HUDEP-2 (cell line): ENCODE results near the gene LMNA.
"Not testable (repeated sequence)": the region's sequence is repeated elsewhere in the genome, so short reads cannot be mapped to it uniquely, and the experiment has no call there.

Source experiments
- DNase-seq, 76 experiments: peaks; one replicate each; lab custom pipeline; 2025; ENCODE audit not compliant: unreplicated experiment in 76 of 76; lab: John Stamatoyannopoulos, UW

The LMNA gene

DNA sequence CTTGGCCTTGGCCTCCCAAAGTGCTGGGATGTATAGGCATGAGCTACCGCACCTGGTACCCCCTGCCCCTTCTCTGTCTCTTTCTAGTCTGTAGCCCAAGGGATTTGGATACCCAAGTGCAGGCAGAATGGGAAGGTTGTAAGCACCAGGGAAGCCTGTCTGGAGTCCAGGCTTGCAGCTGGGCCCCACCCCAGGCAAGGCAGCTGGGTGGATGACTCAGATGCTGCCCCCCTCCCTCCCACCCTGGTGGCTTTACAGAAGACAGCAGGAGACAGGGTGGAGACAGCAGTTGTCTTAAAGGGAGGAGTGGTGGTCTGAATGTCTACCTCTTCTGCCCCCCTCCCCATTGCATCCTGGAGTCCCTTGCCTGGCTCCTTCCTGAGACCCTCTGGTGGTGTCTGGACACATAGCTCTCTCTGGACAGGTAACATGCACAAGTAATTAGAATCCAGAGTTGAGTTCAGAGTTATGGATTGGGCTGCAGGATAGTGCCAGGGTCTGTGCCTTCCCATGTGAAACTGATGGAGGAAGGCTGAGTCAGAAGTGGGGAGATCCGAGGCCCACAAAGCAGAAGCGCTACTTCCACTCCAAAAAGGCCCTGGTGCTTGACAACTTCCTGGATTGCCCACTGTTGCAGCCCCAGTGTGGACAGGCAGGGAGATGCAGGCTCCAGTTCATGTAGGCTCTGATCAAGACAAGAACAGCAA lies 5.1 kb downstream of the LMNA start:
- DNase-seq = peak in 50 of 76 experiments; percentile 16 to 65 (median 42)

- no peak for DNase-seq
Observed at GRCh38 chr1:156120318-156120717, 5.8 kb downstream of the LMNA start.

GRCh38 chr1:156121005-156121404 lies 6.5 kb downstream of the LMNA start:
- DNase-seq = peak in 1 of 76 experiments; percentile 18

DNA sequence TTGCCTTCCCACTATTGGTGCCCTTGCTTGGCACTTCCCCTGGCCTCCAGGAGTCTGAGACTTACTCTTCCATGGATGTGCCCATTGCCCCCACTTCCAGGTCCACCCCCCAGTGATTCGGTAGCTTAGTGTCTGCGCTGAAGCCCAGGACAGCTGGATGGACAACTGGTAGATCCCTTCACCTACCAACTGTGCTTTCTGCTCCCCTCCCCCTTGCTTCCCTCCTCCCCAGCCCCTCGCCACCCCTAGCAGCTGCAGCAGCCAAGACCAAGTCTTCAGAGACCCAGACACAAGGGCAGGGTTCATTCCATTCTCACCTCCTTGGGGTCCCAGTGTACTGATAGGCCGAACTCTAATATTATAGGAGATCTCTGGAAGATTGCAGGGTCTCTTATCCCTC lies 6.9 kb downstream of the LMNA start:
- no peak for DNase-seq

- no peak for DNase-seq
Observed at GRCh38 chr1:156122086-156122485, 7.6 kb downstream of the LMNA start.

DNA sequence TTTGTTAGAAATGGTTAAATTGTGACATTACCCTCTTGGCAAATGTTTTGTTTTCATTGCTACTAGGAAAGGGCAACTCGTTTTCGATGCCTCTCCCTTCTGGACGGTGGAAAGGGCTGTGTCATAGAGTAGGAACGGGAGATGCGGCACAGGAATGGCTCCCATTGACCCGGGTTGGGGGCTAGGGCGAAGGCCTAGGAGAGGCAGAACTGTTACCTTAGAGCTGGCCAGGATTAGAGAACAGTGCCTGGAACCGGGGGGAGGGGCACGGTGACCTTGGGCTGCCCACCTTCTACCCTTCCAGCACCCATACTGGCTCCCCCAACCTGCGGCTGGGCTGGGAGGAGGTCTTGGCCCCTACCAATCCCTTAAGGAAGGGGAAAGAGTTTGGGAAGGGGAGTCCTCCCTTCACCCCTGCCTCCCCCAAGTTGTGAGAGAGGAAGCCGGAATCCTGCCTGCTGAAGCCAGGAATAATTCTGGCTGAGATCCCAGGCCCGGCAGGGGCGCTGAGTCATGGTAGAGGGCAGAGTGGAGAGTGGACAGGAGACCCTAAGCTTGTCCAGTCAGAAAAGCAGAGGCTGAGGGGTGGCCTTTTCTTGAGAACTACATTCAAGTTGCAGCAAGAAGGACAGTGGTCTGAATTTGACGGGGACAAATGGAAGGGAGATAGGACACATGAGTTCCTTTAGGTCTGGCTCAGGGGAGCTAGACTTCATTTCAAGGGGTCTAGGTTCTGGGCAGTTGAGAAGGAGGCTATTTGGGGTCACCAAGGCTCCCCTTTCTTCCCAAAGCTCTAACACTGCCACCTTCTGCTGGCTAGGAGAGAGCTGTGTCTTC lies 8.2 kb downstream of the LMNA start:
- DNase-seq = peak in 3 of 76 experiments; percentile 20 to 55 (median 42)

GRCh38 chr1:156123356-156124196 lies 9.1 kb downstream of the LMNA start:
- DNase-seq = peak in 74 of 76 experiments; percentile 24 to 86 (median 75)

GRCh38 chr1:156124557-156125483 lies 10.3 kb downstream of the LMNA start:
- peak in 72 of 76 experiments; percentile 29 to 87 (median 66) for DNase-seq

DNA sequence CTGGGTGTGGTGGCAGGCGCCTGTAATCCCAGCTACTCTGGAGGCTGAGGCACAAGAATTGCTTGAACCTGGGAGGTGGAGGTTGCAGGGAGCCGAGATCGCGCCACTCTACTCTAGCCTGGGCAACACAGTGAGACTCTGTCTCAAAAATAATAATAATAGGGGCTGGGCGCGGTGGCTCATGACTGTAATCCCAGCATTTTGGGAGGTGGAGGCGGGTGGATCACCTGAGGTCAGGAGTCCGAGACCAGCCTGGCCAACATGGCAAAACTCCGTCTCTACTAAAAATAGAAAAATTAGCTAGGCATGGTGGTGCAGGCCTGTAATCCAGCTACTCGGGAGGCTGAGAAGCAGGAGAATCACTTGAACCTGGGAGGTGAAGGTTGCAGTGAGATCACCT lies 11.0 kb downstream of the LMNA start:
- DNase-seq = not testable (repeated sequence)

GRCh38 chr1:156126043-156126629 lies 11.6 kb downstream of the LMNA start:
- DNase-seq = peak in 75 of 76 experiments; percentile 26 to 97 (median 88)

- peak in 65 of 76 experiments; percentile 17 to 81 (median 48) for DNase-seq
Observed at GRCh38 chr1:156126630-156127534, 12.4 kb downstream of the LMNA start.

GRCh38 chr1:156128308-156128653 lies 13.8 kb downstream of the LMNA start:
- DNase-seq = no peak

GRCh38 chr1:156128654-156129597 lies 14.4 kb downstream of the LMNA start:
- peak in 2 of 76 experiments; percentile 16 to 19 for DNase-seq

GRCh38 chr1:156129687-156130577 lies 15.4 kb downstream of the LMNA start:
- DNase-seq = peak in 63 of 76 experiments; percentile 10 to 76 (median 54)

- DNase-seq = no peak
Observed at GRCh38 chr1:156130578-156130942, 16.0 kb downstream of the LMNA start.

DNA sequence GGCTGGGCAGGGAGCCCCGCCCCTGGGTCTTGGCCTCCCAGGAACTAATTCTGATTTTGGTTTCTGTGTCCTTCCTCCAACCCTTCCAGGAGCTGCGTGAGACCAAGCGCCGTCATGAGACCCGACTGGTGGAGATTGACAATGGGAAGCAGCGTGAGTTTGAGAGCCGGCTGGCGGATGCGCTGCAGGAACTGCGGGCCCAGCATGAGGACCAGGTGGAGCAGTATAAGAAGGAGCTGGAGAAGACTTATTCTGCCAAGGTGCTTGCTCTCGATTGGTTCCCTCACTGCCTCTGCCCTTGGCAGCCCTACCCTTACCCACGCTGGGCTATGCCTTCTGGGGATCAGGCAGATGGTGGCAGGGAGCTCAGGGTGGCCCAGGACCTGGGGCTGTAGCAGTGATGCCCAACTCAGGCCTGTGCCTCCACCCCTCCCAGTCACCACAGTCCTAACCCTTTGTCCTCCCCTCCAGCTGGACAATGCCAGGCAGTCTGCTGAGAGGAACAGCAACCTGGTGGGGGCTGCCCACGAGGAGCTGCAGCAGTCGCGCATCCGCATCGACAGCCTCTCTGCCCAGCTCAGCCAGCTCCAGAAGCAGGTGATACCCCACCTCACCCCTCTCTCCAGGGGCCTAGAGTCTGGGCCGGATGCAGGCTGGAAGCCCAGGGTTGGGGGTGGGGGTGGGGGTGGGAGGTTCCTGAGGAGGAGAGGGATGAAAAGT lies 20.4 kb downstream of the LMNA start:
- no peak for DNase-seq
